Endothelial cell of umbilical vein (primary cell): ENCODE data around the gene E2F4. TPM values are rescaled to one million over a fixed set of nuclear protein-coding genes. Genes with fewer than 3 reads are reported as not detected.

Experiments used
- BruUV-seq: library from RNA; stranded (reverse); fragments of 400-500 nt; replicated peaks from 2 replicates; lab custom pipeline; 2021; lab: Mats Ljungman, UMichigan
- CTCF ChIA-PET: fragments of 300-600, 350-600 bp; sonication (Branson Sonifier 250); formaldehyde crosslinking; loops from one replicate; lab custom pipeline; 2021; ENCODE audit warnings: antibody characterized with exemption, inconsistent platforms; lab: Charles Lee
- POLR2A ChIA-PET: fragments of 300-600, 350-600 bp; sonication (Branson Sonifier 250); formaldehyde crosslinking; loops from one replicate; lab custom pipeline; 2021; ENCODE audit warnings: antibody characterized with exemption, inconsistent platforms; lab: Charles Lee
- DNase-seq: peaks from one replicate; pipeline ENCODE4 v3.0.0-alpha.2; 2011; ENCODE audit warnings: low read depth, low spot score
- FAIRE-seq: peaks from 2 replicates; lab custom pipeline; 2011; peaks lifted over from hg19 to GRCh38; lab: Jason Lieb, UNC
- H2AFZ ChIP-seq: 2 replicates; pipeline ENCODE4 v1.6.0; 2012; ENCODE audit warnings: low read depth, low read length, control low read depth, inconsistent platforms
- H3K27ac ChIP-seq: 2 replicates; pipeline ENCODE4 v1.5.1; 2011; ENCODE audit warnings: low read depth, mild to moderate bottlenecking, control low read depth, low read length, moderate library complexity; ENCODE audit not compliant: insufficient read depth
- H3K27me3 ChIP-seq, 2 experiments: 2 replicates each; pipeline versions ENCODE4 v1.6.0 to v1.6.1; 2011; ENCODE audit warnings: low read length in 2 of 2, mixed read lengths in 1 of 2; ENCODE audit not compliant: control insufficient read depth in 2 of 2, insufficient read depth in 2 of 2
- H3K36me3 ChIP-seq, 2 experiments: 2 replicates in 1 of 2; 3 replicates in 1 of 2; pipeline ENCODE4 v1.5.1; 2011; ENCODE audit warnings: low read length in 2 of 2, mild to moderate bottlenecking in 1 of 2, moderate library complexity in 1 of 2; ENCODE audit not compliant: control insufficient read depth in 2 of 2, insufficient read depth in 2 of 2; ENCODE audit errors: extremely low read depth in 1 of 2
- H3K4me1 ChIP-seq: 3 replicates; pipeline ENCODE4 v1.5.1; 2011; ENCODE audit warnings: mild to moderate bottlenecking, low read length; ENCODE audit not compliant: control insufficient read depth, insufficient read depth; ENCODE audit errors: extremely low read depth
- H3K4me2 ChIP-seq: 2 replicates; pipeline ENCODE4 v1.6.1; 2011; ENCODE audit warnings: low read length, control low read depth, mixed read lengths; ENCODE audit not compliant: insufficient read depth
- H3K4me3 ChIP-seq, 3 experiments: fragments of 200-600 bp in 1 of 3; sonication (generic), shearing (Covaris generic) in 1 of 3; replicated peaks in 1 of 3; 2 replicates each; pipeline ENCODE4 v1.5.1; 2011 to 2016; ENCODE audit warnings: control low read depth in 3 of 3, low read length in 3 of 3, mild to moderate bottlenecking in 2 of 3, inconsistent platforms in 1 of 3, low read depth in 1 of 3, moderate library complexity in 1 of 3; ENCODE audit not compliant: insufficient read depth in 1 of 3
- H3K79me2 ChIP-seq: 2 replicates; pipeline ENCODE4 v1.6.0; 2012; ENCODE audit warnings: low read length, inconsistent platforms; ENCODE audit not compliant: control insufficient read depth, insufficient read depth
- H3K9ac ChIP-seq: replicated peaks from 2 replicates; pipeline ENCODE3; 2011; ENCODE audit warnings: low read length, control low read depth; ENCODE audit not compliant: insufficient read depth; ENCODE audit errors: extremely low read depth
- H3K9me1 ChIP-seq: replicated peaks from 3 replicates; pipeline ENCODE4 v1.6.0; 2011; ENCODE audit warnings: mild to moderate bottlenecking, low read length; ENCODE audit not compliant: control insufficient read depth, insufficient read depth; ENCODE audit errors: extremely low read depth
- H3K9me3 ChIP-seq: replicated peaks from 2 replicates; pipeline ENCODE4 v1.5.1; 2012; ENCODE audit warnings: low read length, inconsistent platforms; ENCODE audit not compliant: control insufficient read depth, insufficient read depth
- H4K20me1 ChIP-seq: replicated peaks from 2 replicates; pipeline ENCODE3; 2011; ENCODE audit warnings: mild to moderate bottlenecking, low read length; ENCODE audit not compliant: control insufficient read depth, insufficient read depth; ENCODE audit errors: extremely low read depth
- EZH2 ChIP-seq: IDR thresholded peaks from 2 replicates; pipeline ENCODE4 v1.6.1; 2012; ENCODE audit warnings: borderline replicate concordance, low read depth, mild to moderate bottlenecking, moderate library complexity, low read length, inconsistent platforms; ENCODE audit not compliant: severe bottlenecking
- FOS ChIP-seq: IDR thresholded peaks from 2 replicates; pipeline ENCODE4 v1.6.1; 2011; ENCODE audit warnings: mild to moderate bottlenecking, low read length, moderate library complexity, borderline replicate concordance; ENCODE audit not compliant: insufficient read depth
- GATA2 ChIP-seq: IDR thresholded peaks from 2 replicates; pipeline ENCODE4 v1.7.0; 2011; ENCODE audit warnings: low read depth, mild to moderate bottlenecking, moderate library complexity, mixed read lengths, low read length; ENCODE audit not compliant: insufficient read length, insufficient read depth
- JUN ChIP-seq: IDR thresholded peaks from 2 replicates; pipeline ENCODE4 v1.6.1; 2011; ENCODE audit warnings: borderline replicate concordance, low read depth; ENCODE audit not compliant: insufficient read length, insufficient read depth
- MYC ChIP-seq: IDR thresholded peaks from one replicate; pipeline ENCODE4 v1.6.1; 2011; ENCODE audit warnings: mild to moderate bottlenecking, low read depth, low read length
- POLR2A ChIP-seq: IDR thresholded peaks from 2 replicates; pipeline ENCODE4 v1.6.1; 2012; ENCODE audit warnings: low read depth, mild to moderate bottlenecking, control low read depth, low read length
- POLR2AphosphoS5 ChIP-seq: IDR thresholded peaks from 2 replicates; pipeline ENCODE4 v1.6.1; 2012; ENCODE audit warnings: low read depth, mild to moderate bottlenecking, control low read depth, low read length, moderate library complexity; ENCODE audit not compliant: insufficient read depth
- dilution Hi-C: fragments of 300-500 bp; cut with MboI; formaldehyde crosslinking; loops from one replicate; pipeline ENCODE4 v1.15.0; 2019; ENCODE audit warnings: low sequenced_read_pairs; ENCODE audit not compliant: extremely low pct_ligation_motif_present
- intact Hi-C: fragments of 100-400 bp; cut with micrococcal nuclease; formaldehyde crosslinking; loops from one replicate; pipeline ENCODE4 v1.10.0; 2022
- polyA plus RNA-seq, 4 experiments: library from polyadenylated mRNA; depleted of rRNA in 3 of 4; stranded (reverse) in 3 of 4; unstranded in 1 of 4; fragments of >200 nt; gene quantifications; 2 replicates each; pipeline versions ENCODE4 v1.2.1 to v1.2.3, GENCODE V29; 2011 to 2012; ENCODE audit warnings: missing spikeins in 1 of 4
- total RNA-seq: library from RNA; stranded (reverse); gene quantifications from 2 replicates; pipeline ENCODE4 v1.2.3, GENCODE V29; 2021
- TF ChIP-seq, protein P1 (sequence below), 2 donors: IDR thresholded peaks; 1 replicate in 1 of 2; 2 replicates in 1 of 2; pipeline ENCODE4 v1.5.1; 2011; ENCODE audit warnings: low read length in 2 of 2, mild to moderate bottlenecking in 2 of 2, moderate library complexity in 2 of 2, control low read depth in 1 of 2, inconsistent platforms in 1 of 2, low read depth in 1 of 2; ENCODE audit not compliant: insufficient read depth in 1 of 2; ENCODE audit errors: extremely low read depth in 1 of 2
- TF ChIP-seq, protein P2 (sequence below): IDR thresholded peaks from 2 replicates; pipeline ENCODE4 v1.6.1; 2011; ENCODE audit not compliant: insufficient read depth, insufficient read length

The E2F4 gene
- total and polyA plus RNA-seq, 2 donors (not counting 3 experiments of a cell fraction or from before 2014, with no cell fraction given), result 112 to 168 TPM

DNA sequence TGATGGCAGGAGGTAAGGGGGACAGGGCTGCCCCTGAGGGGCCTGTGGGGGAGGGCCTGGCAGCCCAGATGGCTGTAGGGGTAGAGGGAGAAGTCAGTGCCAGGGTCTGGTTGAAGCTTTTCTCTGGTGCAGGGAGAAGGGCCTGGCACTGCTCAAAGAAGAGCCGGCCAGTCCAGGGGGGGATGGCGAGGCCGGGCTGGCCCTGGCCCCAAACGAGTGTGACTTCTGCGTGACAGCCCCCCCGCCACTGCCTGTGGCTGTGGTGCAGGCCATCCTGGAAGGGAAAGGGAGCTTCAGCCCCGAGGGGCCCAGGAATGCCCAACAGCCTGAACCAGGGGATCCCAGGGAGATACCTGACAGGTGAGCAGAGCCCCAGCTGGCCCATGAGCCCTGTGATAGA lies 24.4 kb upstream of the E2F4 start:
- POLR2A ChIA-PET, result interaction anchor here (0.6 kb wide), 1 partner anchor 46 kb away, joined by 5 read pairs; no protein-coding TSS in a partner anchor
- Histone ChIP-seq H3K9me3 (no peaks in the 10 kb centered on the region), H3K27me3 (peaks cover 33 to 41% of the 10 kb centered on the region in 2 experiments), H3K4me2 (no peak overlapping the region), H3K36me3 (no peaks in the 10 kb centered on the region), H3K4me3 (no peak overlapping the region), H3K79me2 (no peaks in the 10 kb centered on the region), H3K9me1 (no peaks in the 10 kb centered on the region), H4K20me1 (no peaks in the 10 kb centered on the region), H3K27ac (no peak overlapping the region), H2AFZ (no peak overlapping the region), H3K4me1 (peaks cover 26% of the 10 kb centered on the region), H3K9ac (no peak overlapping the region)
- no peak for DNase-seq
- TF ChIP-seq, protein P1, sequence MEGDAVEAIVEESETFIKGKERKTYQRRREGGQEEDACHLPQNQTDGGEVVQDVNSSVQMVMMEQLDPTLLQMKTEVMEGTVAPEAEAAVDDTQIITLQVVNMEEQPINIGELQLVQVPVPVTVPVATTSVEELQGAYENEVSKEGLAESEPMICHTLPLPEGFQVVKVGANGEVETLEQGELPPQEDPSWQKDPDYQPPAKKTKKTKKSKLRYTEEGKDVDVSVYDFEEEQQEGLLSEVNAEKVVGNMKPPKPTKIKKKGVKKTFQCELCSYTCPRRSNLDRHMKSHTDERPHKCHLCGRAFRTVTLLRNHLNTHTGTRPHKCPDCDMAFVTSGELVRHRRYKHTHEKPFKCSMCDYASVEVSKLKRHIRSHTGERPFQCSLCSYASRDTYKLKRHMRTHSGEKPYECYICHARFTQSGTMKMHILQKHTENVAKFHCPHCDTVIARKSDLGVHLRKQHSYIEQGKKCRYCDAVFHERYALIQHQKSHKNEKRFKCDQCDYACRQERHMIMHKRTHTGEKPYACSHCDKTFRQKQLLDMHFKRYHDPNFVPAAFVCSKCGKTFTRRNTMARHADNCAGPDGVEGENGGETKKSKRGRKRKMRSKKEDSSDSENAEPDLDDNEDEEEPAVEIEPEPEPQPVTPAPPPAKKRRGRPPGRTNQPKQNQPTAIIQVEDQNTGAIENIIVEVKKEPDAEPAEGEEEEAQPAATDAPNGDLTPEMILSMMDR (IDR thresholded peaks at IDR 0.05; ENCODE audit: extremely low read depth in 1 of 2, insufficient read depth in 1 of 2, low read depth in 1 of 2, low read length in 2 of 2), result no peak
- TF ChIP-seq, protein P2, sequence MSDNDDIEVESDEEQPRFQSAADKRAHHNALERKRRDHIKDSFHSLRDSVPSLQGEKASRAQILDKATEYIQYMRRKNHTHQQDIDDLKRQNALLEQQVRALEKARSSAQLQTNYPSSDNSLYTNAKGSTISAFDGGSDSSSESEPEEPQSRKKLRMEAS, result no peak
- no peak for TF ChIP-seq EZH2
- TF ChIP-seq POLR2A, result no peak
- no peak for TF ChIP-seq POLR2AphosphoS5
- TF ChIP-seq FOS, result no peak
- TF ChIP-seq JUN, result no peak
- TF ChIP-seq GATA2, result no peak
- no peak for TF ChIP-seq MYC
- CTCF ChIA-PET, result interaction anchor here (3.5 to 4.2 kb wide), 2 partner anchors 12 to 17 kb away, joined by 26 to 29 read pairs; partner anchors contain the start of gene MATCAP1
- no peak for FAIRE-seq
- dilution Hi-C loops, result no loop called here
- no TSS peak for BruUV-seq
- intact Hi-C loops, result no loop called here
